ENCODE data around the gene LRIG1.

LRIG1 gene

GRCh38 chr3:66390013-66390412 is 110.8 kb downstream of the LRIG1 start:
- TF ChIP-seq CSDC2 (CRISPR knock-in tag; IDR thresholded peaks at IDR 0.05) (no peak), GLIS3 (CRISPR knock-in tag; IDR thresholded peaks at IDR 0.05) (no peak), TCF4 (CRISPR knock-in tag; IDR thresholded peaks at IDR 0.05; ENCODE audit: borderline replicate concordance) (no peak), ZNF8 (CRISPR knock-in tag; IDR thresholded peaks at IDR 0.05) (no peak)
- ATAC-seq, result no peak

DNA sequence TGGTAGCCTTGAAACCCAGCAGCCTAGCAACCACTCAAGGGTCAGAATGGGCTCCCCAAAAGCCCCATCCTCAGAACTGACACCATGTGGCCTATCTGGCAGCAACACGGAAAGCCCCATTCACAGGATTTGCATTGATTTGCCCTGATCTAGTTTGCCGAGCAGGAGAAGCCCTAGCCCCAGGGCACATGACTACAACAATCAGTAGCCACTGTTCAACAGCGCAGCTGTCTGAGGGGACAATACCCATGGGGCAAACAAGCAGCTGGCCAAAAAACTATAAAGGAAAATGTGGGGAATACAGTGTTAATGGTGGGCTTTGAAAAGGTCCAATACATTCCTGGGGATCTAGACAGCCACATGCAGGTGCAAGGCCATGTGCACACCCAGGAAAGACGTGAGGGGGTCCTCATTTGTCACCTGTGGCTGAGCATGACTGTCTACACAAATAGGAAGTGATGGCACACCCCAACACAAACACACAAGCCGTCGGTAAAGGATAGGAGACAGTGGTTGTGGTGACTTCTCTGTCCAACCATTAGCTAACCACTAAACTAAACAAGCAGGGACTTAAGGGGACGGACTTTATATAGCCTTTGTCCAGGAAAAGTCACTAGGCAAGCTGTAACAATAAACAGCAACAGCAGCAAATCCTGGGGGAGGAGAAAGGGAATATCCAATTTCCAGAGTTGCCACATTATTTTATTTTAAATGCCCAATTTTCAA is 113.7 kb downstream of the LRIG1 start:
- ATAC-seq, result no peak
- TF ChIP-seq TCF4 (CRISPR knock-in tag; IDR thresholded peaks at IDR 0.05; ENCODE audit: borderline replicate concordance) (no peak), CSDC2 (CRISPR knock-in tag; IDR thresholded peaks at IDR 0.05) (no peak), ZNF70 (CRISPR knock-in tag; IDR thresholded peaks at IDR 0.05) (no peak), OSR1 (CRISPR knock-in tag; IDR thresholded peaks at IDR 0.05) (no peak), ZNF565 (CRISPR knock-in tag; conservative IDR thresholded peaks at IDR 0.05; ENCODE audit: low read depth) (no peak), PPARA (CRISPR knock-in tag; IDR thresholded peaks at IDR 0.05; ENCODE audit: borderline replicate concordance) (no peak), BACH2 (CRISPR knock-in tag; IDR thresholded peaks at IDR 0.05; ENCODE audit: borderline replicate concordance) (no peak), ARNTL (CRISPR knock-in tag; IDR thresholded peaks at IDR 0.05; ENCODE audit: borderline replicate concordance, low read depth) (no peak), TOX (CRISPR knock-in tag; IDR thresholded peaks at IDR 0.05; ENCODE audit: borderline replicate concordance) (no peak), ZNF8 (CRISPR knock-in tag; IDR thresholded peaks at IDR 0.05) (no peak), PATZ1 (CRISPR knock-in tag; IDR thresholded peaks at IDR 0.05; ENCODE audit: borderline replicate concordance) (no peak), ISL1 (CRISPR knock-in tag; IDR thresholded peaks at IDR 0.05) (no peak), ZFP3 (CRISPR knock-in tag; IDR thresholded peaks at IDR 0.05) (no peak), RARB (CRISPR knock-in tag; IDR thresholded peaks at IDR 0.05) (no peak), ESRRG (CRISPR knock-in tag; IDR thresholded peaks at IDR 0.05) (no peak), GLIS3 (CRISPR knock-in tag; IDR thresholded peaks at IDR 0.05) (no peak)
- TF ChIP-seq, protein P1, sequence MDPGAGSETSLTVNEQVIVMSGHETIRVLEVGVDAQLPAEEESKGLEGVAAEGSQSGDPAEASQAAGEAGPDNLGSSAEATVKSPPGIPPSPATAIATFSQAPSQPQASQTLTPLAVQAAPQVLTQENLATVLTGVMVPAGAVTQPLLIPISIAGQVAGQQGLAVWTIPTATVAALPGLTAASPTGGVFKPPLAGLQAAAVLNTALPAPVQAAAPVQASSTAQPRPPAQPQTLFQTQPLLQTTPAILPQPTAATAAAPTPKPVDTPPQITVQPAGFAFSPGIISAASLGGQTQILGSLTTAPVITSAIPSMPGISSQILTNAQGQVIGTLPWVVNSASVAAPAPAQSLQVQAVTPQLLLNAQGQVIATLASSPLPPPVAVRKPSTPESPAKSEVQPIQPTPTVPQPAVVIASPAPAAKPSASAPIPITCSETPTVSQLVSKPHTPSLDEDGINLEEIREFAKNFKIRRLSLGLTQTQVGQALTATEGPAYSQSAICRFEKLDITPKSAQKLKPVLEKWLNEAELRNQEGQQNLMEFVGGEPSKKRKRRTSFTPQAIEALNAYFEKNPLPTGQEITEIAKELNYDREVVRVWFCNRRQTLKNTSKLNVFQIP (CRISPR knock-in tag; IDR thresholded peaks at IDR 0.05; ENCODE audit: borderline replicate concordance, low read depth), result no peak
- TF ChIP-seq, protein P2, sequence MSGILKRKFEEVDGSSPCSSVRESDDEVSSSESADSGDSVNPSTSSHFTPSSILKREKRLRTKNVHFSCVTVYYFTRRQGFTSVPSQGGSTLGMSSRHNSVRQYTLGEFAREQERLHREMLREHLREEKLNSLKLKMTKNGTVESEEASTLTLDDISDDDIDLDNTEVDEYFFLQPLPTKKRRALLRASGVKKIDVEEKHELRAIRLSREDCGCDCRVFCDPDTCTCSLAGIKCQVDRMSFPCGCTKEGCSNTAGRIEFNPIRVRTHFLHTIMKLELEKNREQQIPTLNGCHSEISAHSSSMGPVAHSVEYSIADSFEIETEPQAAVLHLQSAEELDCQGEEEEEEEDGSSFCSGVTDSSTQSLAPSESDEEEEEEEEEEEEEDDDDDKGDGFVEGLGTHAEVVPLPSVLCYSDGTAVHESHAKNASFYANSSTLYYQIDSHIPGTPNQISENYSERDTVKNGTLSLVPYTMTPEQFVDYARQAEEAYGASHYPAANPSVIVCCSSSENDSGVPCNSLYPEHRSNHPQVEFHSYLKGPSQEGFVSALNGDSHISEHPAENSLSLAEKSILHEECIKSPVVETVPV (CRISPR knock-in tag; IDR thresholded peaks at IDR 0.05), result no peak

- no peak for TF ChIP-seq BACH2 (CRISPR knock-in tag; IDR thresholded peaks at IDR 0.05; ENCODE audit: borderline replicate concordance)
- ATAC-seq, result no peak
These were observed 114.6 kb downstream of the LRIG1 start for GRCh38 chr3:66386011-66386924.

DNA sequence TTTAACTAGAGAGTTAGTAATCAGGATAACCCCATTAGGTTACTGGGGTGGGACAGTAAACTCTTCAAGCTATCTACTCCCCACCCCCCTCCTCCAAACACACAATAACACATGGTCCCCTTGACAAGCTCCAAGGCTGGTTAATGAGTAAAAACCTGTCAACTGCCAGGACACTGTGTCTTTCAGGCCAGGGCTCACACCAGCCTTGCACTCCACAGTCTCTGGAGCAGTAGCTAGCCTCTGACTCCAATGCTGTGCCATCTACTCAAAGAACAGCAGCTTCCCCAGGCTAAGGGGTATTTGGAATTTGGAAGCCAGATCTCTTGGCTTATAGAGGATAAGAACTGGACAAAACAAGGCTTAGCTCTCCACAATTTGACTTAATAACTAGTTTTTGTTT is 115.8 kb downstream of the LRIG1 start:
- TF ChIP-seq ZFP30 (CRISPR knock-in tag; IDR thresholded peaks at IDR 0.05) (no peak), ZNF70 (CRISPR knock-in tag; IDR thresholded peaks at IDR 0.05) (no peak), ESRRG (CRISPR knock-in tag; IDR thresholded peaks at IDR 0.05) (no peak), RARB (CRISPR knock-in tag; IDR thresholded peaks at IDR 0.05) (no peak), BACH2 (CRISPR knock-in tag; IDR thresholded peaks at IDR 0.05; ENCODE audit: borderline replicate concordance) (no peak), ARNTL (CRISPR knock-in tag; IDR thresholded peaks at IDR 0.05; ENCODE audit: borderline replicate concordance, low read depth) (no peak), PATZ1 (CRISPR knock-in tag; IDR thresholded peaks at IDR 0.05; ENCODE audit: borderline replicate concordance) (no peak), TOX (CRISPR knock-in tag; IDR thresholded peaks at IDR 0.05; ENCODE audit: borderline replicate concordance) (no peak), CSDC2 (CRISPR knock-in tag; IDR thresholded peaks at IDR 0.05) (no peak)
- TF ChIP-seq, protein P1 (CRISPR knock-in tag; IDR thresholded peaks at IDR 0.05; ENCODE audit: borderline replicate concordance, low read depth), result no peak
- TF ChIP-seq, protein P3, sequence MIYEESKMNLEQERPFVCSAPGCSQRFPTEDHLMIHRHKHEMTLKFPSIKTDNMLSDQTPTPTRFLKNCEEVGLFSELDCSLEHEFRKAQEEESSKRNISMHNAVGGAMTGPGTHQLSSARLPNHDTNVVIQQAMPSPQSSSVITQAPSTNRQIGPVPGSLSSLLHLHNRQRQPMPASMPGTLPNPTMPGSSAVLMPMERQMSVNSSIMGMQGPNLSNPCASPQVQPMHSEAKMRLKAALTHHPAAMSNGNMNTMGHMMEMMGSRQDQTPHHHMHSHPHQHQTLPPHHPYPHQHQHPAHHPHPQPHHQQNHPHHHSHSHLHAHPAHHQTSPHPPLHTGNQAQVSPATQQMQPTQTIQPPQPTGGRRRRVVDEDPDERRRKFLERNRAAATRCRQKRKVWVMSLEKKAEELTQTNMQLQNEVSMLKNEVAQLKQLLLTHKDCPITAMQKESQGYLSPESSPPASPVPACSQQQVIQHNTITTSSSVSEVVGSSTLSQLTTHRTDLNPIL (CRISPR knock-in tag; IDR thresholded peaks at IDR 0.05; ENCODE audit: low read depth), result no peak
- TF ChIP-seq, protein P2 (CRISPR knock-in tag; IDR thresholded peaks at IDR 0.05), result no peak
- no peak for ATAC-seq
